ENCODE results near the gene CDK5RAP2.

The CDK5RAP2 gene

GRCh38 chr9:120362446-120362845 is 217.5 kb downstream of the CDK5RAP2 start:
- no peak overlapping the region for H3K4me3 ChIP-seq (ENCODE audit: low read length)
- no peak for DNase-seq (ENCODE audit: low read depth)
- TF ChIP-seq CTCF (IDR thresholded peaks at IDR 0.05; ENCODE audit: insufficient read depth, low read depth, low read length, missing control alignments), result no peak

DNA sequence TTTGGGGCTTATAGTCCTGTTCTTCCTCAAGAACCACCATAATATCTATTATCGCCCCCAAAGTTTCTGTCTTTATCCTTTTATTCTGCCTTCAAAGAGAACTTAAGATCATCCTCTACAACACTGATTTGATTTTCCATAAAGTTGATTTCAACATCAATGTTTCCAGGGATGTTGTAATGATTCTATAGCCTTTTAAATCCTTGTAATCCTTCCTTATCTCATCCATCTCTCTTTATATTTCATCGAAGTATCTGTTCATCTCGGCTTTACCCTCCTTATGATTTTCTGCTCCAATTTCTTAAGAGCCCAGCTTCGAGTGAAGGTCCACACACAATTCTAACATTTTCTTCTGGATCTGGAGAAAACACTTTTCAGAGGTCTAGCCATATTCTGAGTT is 218.4 kb downstream of the CDK5RAP2 start:
- DNase-seq (ENCODE audit: low read depth), result no peak
- no peak for TF ChIP-seq CTCF (IDR thresholded peaks at IDR 0.05; ENCODE audit: insufficient read depth, low read depth, low read length, missing control alignments)
- no peak overlapping the region for H3K4me3 ChIP-seq (ENCODE audit: low read length)

DNA sequence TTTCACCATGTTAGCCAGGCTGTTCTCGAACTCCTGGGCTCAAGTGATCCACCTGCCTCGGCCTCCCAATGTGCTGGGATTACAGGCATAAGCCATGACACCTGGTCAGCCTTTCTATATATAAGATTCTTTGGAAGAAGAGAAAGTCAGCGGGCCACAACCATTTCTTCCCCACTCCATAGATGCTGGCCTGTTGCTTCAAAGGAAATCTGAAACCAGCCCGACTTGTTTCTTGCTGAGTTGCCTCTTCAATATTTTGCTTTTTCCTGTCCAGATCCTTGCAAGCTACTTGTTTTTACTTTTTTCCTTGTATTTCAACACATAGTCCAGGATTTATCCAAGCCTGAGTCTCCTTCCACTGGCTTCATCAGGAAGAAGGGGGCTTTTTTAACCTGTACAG is 219.5 kb downstream of the CDK5RAP2 start:
- no peak for TF ChIP-seq CTCF (IDR thresholded peaks at IDR 0.05; ENCODE audit: insufficient read depth, low read depth, low read length, missing control alignments)

GRCh38 chr9:120360046-120360445 is 219.9 kb downstream of the CDK5RAP2 start:
- TF ChIP-seq CTCF (IDR thresholded peaks at IDR 0.05; ENCODE audit: insufficient read depth, low read depth, low read length, missing control alignments), result no peak
- H3K4me3 ChIP-seq (ENCODE audit: low read length), result no peak overlapping the region
- no peak for DNase-seq (ENCODE audit: low read depth)

More for the DNA sequence above, 219.5 kb downstream of the CDK5RAP2 start:
- H3K4me3 ChIP-seq (ENCODE audit: low read length), result no peak overlapping the region
- peak; percentile 14 for DNase-seq (ENCODE audit: low read depth)

DNA sequence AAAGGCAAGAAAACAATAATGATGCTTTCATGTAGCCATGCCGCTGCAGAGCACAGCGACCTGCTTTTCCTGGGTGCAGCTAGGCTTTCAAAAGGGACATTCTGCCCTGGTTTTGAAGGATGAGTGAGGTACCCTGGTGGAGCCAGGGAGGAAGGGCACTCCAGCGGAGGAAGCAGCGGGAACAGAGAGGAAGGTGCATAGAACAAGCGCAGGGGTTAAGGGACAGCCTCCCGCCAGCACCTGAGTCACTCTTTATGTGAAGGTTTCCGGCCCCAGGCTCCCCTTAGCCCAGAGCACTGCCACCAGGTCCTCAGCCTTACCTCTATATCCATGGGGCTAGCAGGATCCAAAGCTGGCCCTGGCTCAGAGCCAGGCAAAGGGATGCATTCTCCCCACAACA is 221.1 kb downstream of the CDK5RAP2 start:
- no peak for TF ChIP-seq CTCF (IDR thresholded peaks at IDR 0.05; ENCODE audit: insufficient read depth, low read depth, low read length, missing control alignments)
- no peak overlapping the region for H3K4me3 ChIP-seq (ENCODE audit: low read length)
- DNase-seq (ENCODE audit: low read depth), result no peak

GRCh38 chr9:120353506-120353905 is 226.5 kb downstream of the CDK5RAP2 start:
- H3K4me3 ChIP-seq (ENCODE audit: low read length), result no peak overlapping the region
- TF ChIP-seq CTCF (IDR thresholded peaks at IDR 0.05; ENCODE audit: insufficient read depth, low read depth, low read length, missing control alignments), result no peak
- no peak for DNase-seq (ENCODE audit: low read depth)

DNA sequence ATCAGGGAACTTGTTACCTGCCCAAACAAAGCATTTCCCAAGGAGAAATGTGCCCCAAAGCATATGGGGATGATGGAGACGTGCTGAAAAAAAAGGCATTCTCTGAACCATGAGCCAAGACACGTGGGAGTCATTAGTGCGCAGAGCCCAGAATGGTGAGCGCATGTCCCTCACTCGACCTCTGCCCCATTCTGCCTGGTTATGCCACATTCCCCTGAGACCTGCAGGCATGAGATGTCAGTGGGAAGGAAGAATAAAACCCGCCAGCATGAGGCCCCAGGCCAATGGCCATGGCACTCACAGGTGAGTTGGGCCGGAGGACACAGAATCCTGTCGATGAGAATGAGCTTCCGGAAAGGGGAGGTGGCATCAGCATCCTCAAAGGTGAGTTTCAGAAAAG is 228.9 kb downstream of the CDK5RAP2 start:
- TF ChIP-seq CTCF (IDR thresholded peaks at IDR 0.05; ENCODE audit: insufficient read depth, low read depth, low read length, missing control alignments), result no peak
- DNase-seq (ENCODE audit: low read depth), result no peak
- H3K4me3 ChIP-seq (ENCODE audit: low read length), result no peak overlapping the region

Measured in epithelial cell of esophagus (primary cell).